ENCODE data around the gene STN1.
A peak's percentile ranks its signal among the peaks of the same experiment; 100 is the strongest.

Gene STN1

DNA sequence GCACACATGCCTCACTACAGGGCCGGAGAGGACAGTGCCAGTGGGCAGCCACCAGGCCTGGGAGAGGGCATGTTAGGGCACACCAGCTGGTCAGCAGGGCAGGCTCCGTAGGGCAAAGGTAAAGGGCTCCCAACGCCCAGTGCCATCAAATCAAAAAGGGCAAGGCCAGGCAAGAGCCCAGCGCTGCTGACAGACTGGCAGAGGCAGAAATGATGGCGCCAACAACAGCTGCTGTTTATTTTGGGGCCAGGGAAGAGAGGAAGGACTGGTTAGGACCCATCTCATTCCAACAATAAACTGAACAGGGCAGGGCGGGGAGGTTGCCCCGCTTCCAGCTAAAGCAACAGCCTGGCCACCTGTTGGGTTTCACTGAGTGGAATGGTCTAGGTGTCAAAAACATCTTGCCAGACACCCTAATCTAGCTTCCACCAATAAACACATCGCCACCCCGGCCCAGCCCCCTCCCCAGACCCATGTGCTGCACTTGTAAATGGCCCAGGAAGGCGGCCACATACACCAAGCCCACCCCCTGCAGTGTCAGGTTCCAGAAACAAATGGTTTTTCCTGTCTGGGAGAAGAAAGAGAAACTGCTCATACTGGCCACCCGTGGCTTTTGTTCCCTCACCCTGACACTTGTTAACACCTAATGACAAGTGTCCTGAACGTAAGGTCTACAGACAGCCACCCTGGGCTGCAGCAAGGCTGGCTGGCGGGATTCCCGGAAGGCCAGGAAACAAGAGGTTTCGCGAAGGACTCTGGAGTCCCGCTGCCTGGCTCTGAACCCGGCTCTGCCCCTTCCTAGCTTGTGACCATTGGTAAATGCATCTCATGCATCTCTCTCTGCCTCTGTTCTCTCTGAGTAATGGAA is 77.9 kb downstream of the STN1 start:
- peak; percentile 13; the same call in 1 of the 2 replicates for TF ChIP-seq TCF12 (IDR thresholded peaks at IDR 0.05; ENCODE audit: low read depth)
- TF ChIP-seq, protein P1, sequence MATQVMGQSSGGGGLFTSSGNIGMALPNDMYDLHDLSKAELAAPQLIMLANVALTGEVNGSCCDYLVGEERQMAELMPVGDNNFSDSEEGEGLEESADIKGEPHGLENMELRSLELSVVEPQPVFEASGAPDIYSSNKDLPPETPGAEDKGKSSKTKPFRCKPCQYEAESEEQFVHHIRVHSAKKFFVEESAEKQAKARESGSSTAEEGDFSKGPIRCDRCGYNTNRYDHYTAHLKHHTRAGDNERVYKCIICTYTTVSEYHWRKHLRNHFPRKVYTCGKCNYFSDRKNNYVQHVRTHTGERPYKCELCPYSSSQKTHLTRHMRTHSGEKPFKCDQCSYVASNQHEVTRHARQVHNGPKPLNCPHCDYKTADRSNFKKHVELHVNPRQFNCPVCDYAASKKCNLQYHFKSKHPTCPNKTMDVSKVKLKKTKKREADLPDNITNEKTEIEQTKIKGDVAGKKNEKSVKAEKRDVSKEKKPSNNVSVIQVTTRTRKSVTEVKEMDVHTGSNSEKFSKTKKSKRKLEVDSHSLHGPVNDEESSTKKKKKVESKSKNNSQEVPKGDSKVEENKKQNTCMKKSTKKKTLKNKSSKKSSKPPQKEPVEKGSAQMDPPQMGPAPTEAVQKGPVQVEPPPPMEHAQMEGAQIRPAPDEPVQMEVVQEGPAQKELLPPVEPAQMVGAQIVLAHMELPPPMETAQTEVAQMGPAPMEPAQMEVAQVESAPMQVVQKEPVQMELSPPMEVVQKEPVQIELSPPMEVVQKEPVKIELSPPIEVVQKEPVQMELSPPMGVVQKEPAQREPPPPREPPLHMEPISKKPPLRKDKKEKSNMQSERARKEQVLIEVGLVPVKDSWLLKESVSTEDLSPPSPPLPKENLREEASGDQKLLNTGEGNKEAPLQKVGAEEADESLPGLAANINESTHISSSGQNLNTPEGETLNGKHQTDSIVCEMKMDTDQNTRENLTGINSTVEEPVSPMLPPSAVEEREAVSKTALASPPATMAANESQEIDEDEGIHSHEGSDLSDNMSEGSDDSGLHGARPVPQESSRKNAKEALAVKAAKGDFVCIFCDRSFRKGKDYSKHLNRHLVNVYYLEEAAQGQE (IDR thresholded peaks at IDR 0.05; ENCODE audit: low read depth) = no peak

DNA sequence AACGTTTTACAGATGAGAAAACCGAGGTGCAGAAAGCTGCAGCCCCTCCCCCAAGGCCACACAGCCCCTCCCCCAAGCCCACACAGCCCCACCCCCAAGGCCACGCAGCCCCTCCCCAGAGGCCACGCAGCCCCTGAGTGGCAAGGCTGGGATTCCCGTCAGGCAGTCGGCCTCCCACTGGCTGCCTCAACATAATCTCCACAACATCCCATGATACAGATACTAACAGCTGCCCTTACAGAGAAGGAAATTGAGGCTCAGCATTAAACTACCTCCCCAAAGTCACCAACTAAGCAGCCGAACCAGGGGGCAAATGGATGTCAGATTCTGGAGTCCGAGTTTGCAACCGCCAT is 78.5 kb downstream of the STN1 start:
- TF ChIP-seq TCF12 (IDR thresholded peaks at IDR 0.05; ENCODE audit: low read depth) (no peak), EP300 (IDR thresholded peaks at IDR 0.05; ENCODE audit: borderline replicate concordance) (no peak), YY1 (IDR thresholded peaks at IDR 0.05; ENCODE audit: low read depth) (no peak), NFIC (IDR thresholded peaks at IDR 0.05) (no peak), CREB1 (IDR thresholded peaks at IDR 0.05; ENCODE audit: low read depth) (no peak), FOXM1 (IDR thresholded peaks at IDR 0.05; ENCODE audit: borderline replicate concordance, low read depth) (no peak), ZBTB7A (IDR thresholded peaks at IDR 0.05; ENCODE audit: low read depth) (no peak), EGR1 (IDR thresholded peaks at IDR 0.05) (no peak), TEAD4 (IDR thresholded peaks at IDR 0.05) (no peak), RAD21 (IDR thresholded peaks at IDR 0.05; ENCODE audit: low read depth) (no peak)
- TF ChIP-seq, protein P2, sequence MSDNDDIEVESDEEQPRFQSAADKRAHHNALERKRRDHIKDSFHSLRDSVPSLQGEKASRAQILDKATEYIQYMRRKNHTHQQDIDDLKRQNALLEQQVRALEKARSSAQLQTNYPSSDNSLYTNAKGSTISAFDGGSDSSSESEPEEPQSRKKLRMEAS (IDR thresholded peaks at IDR 0.05) = no peak
- TF ChIP-seq, protein P3, sequence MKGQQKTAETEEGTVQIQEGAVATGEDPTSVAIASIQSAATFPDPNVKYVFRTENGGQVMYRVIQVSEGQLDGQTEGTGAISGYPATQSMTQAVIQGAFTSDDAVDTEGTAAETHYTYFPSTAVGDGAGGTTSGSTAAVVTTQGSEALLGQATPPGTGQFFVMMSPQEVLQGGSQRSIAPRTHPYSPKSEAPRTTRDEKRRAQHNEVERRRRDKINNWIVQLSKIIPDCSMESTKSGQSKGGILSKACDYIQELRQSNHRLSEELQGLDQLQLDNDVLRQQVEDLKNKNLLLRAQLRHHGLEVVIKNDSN (IDR thresholded peaks at IDR 0.05) = no peak

DNA sequence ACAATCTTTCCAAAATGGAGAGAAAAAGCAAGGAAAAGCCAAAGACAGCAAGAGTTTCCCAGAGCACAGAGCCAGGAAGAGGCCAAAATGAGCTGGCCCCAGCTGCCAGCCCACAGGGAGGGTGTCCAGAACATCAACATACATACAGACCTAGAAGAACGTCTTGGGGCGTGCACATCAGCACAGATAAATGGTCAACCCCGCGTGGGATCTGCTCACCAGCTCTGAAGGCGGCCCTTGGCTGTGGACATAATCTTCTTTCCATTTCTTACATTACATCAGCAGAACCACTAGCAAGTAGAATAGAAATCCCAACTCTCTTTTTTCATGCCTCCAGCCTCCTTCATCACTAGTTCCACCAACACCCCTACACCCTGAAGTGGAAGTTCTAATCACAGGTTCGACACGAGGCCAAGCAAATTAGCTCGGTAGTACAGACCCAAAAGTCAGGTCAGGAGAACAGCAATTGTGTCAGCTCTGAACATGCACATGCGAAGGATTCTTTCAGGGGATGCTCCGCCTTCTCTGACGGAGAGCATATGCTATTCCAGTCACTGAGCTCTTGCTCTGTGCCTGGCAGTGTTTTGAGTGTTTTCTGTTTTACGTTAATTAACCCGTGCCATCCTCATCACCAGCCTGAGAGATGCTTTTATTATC is 79.0 kb downstream of the STN1 start:
- TF ChIP-seq ZBTB7A (IDR thresholded peaks at IDR 0.05; ENCODE audit: low read depth) = no peak
- no peak for TF ChIP-seq CEBPB (IDR thresholded peaks at IDR 0.05)

DNA sequence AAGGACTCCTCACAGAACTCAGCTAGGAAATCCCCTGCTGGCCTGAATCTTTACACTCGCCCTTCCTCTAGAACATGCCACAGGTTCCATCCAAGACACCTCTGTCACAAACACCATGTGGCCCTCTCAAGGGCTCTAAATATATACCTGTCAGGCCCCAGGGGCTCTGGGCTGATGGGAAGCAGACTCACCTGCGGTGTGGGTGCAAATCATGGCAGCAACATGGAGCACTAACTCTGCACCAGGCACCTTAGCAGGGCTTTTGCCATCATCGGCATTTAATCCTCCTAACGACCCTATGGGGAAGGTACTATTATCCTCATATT is 80.0 kb downstream of the STN1 start:
- no peak for TF ChIP-seq YY1 (IDR thresholded peaks at IDR 0.05; ENCODE audit: low read depth)
- TF ChIP-seq, protein P3 (IDR thresholded peaks at IDR 0.05) = no peak
- TF ChIP-seq, protein P1 (IDR thresholded peaks at IDR 0.05; ENCODE audit: low read depth) = no peak
- TF ChIP-seq CREB1 (IDR thresholded peaks at IDR 0.05; ENCODE audit: low read depth) = no peak
- no peak for TF ChIP-seq TEAD4 (IDR thresholded peaks at IDR 0.05)
- no peak for TF ChIP-seq ZBTB7A (IDR thresholded peaks at IDR 0.05; ENCODE audit: low read depth)

DNA sequence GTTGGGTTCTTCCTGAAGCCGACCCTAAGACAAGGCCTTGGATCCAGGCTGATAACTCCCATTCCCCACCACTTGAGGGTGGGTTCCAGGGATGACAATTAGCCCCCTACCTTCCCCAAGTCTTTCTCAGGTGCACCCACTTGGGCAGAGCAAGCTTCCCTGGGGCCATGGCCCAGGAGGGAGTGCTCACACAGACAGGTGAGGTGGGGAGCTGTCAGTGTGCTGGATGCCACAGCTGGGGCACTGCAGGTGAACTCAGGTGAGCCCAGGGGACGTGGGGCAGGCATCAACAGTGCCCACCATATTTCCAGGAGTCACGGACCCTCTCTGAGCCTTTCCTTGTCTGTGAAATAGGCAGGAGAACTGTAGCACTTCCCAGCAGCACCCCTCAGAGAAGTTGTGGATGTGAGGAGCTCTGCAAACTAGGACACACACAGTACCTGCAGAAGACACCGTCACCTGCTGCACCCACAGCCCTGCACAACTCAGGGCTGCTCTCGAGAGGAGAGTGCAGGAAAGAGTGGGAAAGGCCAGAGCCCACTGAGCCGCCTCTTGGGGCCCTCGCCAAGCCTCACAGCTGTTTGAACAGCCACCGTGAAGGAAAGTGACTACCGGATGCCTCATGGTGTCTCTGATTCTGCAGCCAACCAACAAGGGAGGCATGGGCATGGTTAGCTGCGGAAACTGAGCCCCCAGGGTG is 80.5 kb downstream of the STN1 start:
- TF ChIP-seq ZBTB7A (IDR thresholded peaks at IDR 0.05; ENCODE audit: low read depth) (no peak), YY1 (IDR thresholded peaks at IDR 0.05; ENCODE audit: low read depth) (no peak), CEBPB (IDR thresholded peaks at IDR 0.05) (no peak)

DNA sequence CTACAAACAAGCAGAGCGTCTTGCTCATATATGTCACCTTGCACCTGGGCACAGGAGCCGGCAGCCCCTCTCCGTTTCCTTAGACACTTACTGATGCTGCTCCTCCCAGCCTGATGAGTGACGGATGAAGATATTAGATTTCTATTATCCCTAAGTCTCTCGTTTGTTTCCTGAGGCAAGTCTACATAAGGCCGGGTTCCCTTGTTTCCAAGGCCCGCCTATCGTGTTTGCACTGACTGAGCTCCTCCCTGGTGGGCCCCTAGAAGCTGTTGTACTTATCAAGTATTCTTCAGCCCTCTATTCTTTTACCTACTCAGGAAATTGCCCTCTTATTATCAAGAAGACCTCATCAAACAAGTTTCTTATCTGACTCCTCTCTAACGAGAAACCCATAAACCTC is 81.1 kb downstream of the STN1 start:
- TF ChIP-seq FOXM1 (IDR thresholded peaks at IDR 0.05; ENCODE audit: borderline replicate concordance, low read depth) = no peak
- no peak for TF ChIP-seq CREB1 (IDR thresholded peaks at IDR 0.05; ENCODE audit: low read depth)
- TF ChIP-seq, protein P3 (IDR thresholded peaks at IDR 0.05) = no peak
- TF ChIP-seq TAF1 (IDR thresholded peaks at IDR 0.05; ENCODE audit: low read depth) = no peak
- TF ChIP-seq, protein P1 (IDR thresholded peaks at IDR 0.05; ENCODE audit: low read depth) = no peak
